ENCODE data around the gene SKAP2. TPM values are rescaled to one million over a fixed set of nuclear protein-coding genes. Genes with fewer than 3 reads are reported as not detected.

Gene SKAP2
- total and polyA plus RNA-seq, 2 experiments from 2014 or later, result 2.5 to 4.4 TPM

- no peak for ATAC-seq
- no peaks in the 10 kb centered on the region for H4K20me1 ChIP-seq (replicated peaks; ENCODE audit: insufficient read depth)
- DNase-seq (ENCODE audit: low spot score), result no peak
- no peak overlapping the region for H3K4me3 ChIP-seq
- H3K4me2 ChIP-seq, result no peak overlapping the region
- no peaks in the 10 kb centered on the region for H3F3A ChIP-seq (replicated peaks; ENCODE audit: low read depth)
- H3K27ac ChIP-seq (ENCODE audit: low read depth), result no peak overlapping the region
- no peak overlapping the region for H2AFZ ChIP-seq
- no peaks in the 10 kb centered on the region for H3K4me1 ChIP-seq (ENCODE audit: insufficient read depth)
- no peaks in the 10 kb centered on the region for H3K9me2 ChIP-seq (ENCODE audit: insufficient read depth)
- H3K27me3 ChIP-seq (ENCODE audit: insufficient read depth), result no peaks in the 10 kb centered on the region
- Mint-ChIP-seq H3K27ac (no peak overlapping the region), H3K4me3 (no peak overlapping the region), H3K36me3 (ENCODE audit: low read depth) (no peaks in the 10 kb centered on the region), H3K9me3 (no peaks in the 10 kb centered on the region), H3K27me3 (ENCODE audit: insufficient read depth, low read depth, poor library complexity) (peaks cover 10% of the 10 kb centered on the region), H3K4me1 (0 out of 3 replicates have a peak, but pooled peaks cover 2% of the 10 kb centered on the region)
- no peaks in the 10 kb centered on the region for H3K36me3 ChIP-seq (ENCODE audit: insufficient read depth)
- H3K79me2 ChIP-seq (replicated peaks; ENCODE audit: insufficient read depth), result no peaks in the 10 kb centered on the region
- TF ChIP-seq, protein P1, sequence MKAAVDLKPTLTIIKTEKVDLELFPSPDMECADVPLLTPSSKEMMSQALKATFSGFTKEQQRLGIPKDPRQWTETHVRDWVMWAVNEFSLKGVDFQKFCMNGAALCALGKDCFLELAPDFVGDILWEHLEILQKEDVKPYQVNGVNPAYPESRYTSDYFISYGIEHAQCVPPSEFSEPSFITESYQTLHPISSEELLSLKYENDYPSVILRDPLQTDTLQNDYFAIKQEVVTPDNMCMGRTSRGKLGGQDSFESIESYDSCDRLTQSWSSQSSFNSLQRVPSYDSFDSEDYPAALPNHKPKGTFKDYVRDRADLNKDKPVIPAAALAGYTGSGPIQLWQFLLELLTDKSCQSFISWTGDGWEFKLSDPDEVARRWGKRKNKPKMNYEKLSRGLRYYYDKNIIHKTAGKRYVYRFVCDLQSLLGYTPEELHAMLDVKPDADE (IDR thresholded peaks at IDR 0.05), result no peak
- TF ChIP-seq EZH2phosphoT487 (IDR thresholded peaks at IDR 0.05; ENCODE audit: unreplicated experiment) (no peak), STAT1 (IDR thresholded peaks at IDR 0.05; ENCODE audit: unreplicated experiment) (no peak), POLR2AphosphoS5 (IDR thresholded peaks at IDR 0.05; ENCODE audit: low read depth) (no peak), REST (IDR thresholded peaks at IDR 0.05; ENCODE audit: unreplicated experiment) (no peak), EZH2 (IDR thresholded peaks at IDR 0.05; ENCODE audit: low read depth, unreplicated experiment) (no peak), ZNF462 (CRISPR knock-in tag; IDR thresholded peaks at IDR 0.05) (no peak), CREB1 (CRISPR knock-in tag; IDR thresholded peaks at IDR 0.05; ENCODE audit: low read depth) (no peak), ZNF114 (CRISPR knock-in tag; IDR thresholded peaks at IDR 0.05) (no peak), ZNF331 (CRISPR knock-in tag; IDR thresholded peaks at IDR 0.05; ENCODE audit: low read depth) (no peak), JUNB (IDR thresholded peaks at IDR 0.05; ENCODE audit: unreplicated experiment) (no peak), NANOG (IDR thresholded peaks at IDR 0.05; ENCODE audit: borderline replicate concordance) (no peak)
- TF ChIP-seq, protein P2, sequence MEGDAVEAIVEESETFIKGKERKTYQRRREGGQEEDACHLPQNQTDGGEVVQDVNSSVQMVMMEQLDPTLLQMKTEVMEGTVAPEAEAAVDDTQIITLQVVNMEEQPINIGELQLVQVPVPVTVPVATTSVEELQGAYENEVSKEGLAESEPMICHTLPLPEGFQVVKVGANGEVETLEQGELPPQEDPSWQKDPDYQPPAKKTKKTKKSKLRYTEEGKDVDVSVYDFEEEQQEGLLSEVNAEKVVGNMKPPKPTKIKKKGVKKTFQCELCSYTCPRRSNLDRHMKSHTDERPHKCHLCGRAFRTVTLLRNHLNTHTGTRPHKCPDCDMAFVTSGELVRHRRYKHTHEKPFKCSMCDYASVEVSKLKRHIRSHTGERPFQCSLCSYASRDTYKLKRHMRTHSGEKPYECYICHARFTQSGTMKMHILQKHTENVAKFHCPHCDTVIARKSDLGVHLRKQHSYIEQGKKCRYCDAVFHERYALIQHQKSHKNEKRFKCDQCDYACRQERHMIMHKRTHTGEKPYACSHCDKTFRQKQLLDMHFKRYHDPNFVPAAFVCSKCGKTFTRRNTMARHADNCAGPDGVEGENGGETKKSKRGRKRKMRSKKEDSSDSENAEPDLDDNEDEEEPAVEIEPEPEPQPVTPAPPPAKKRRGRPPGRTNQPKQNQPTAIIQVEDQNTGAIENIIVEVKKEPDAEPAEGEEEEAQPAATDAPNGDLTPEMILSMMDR (conservative IDR thresholded peaks at IDR 0.05; ENCODE audit: low read depth in 2 of 2), result no peak
Measured at GRCh38 chr7:26629696-26630095, 234.7 kb downstream of the SKAP2 start.

Measured in GM23338 (cell line).